ENCODE measurements around the gene TFAP2E.

The TFAP2E gene

GRCh38 chr1:35573198-35574124 is at the start of gene TFAP2E:
Gene TFAP2E, plus strand, starts transcription at chr1:35573314. Its CDS starts 264 bp downstream, at chr1:35573578.
- no peak for DNase-seq

GRCh38 chr1:35524106-35524505 is 49.0 kb upstream of the TFAP2E start:
- DNase-seq = no peak

- DNase-seq = no peak
These were observed 42.9 kb upstream of the TFAP2E start for GRCh38 chr1:35530168-35530567.

GRCh38 chr1:35530946-35531345 is 42.2 kb upstream of the TFAP2E start:
- no peak for DNase-seq

- DNase-seq = no peak
These were observed 41.7 kb upstream of the TFAP2E start for GRCh38 chr1:35531368-35531767.

- DNase-seq = no peak
These were observed 40.5 kb upstream of the TFAP2E start for GRCh38 chr1:35532497-35533223.

GRCh38 chr1:35533586-35533985 is 39.5 kb upstream of the TFAP2E start:
- no peak for DNase-seq

GRCh38 chr1:35535243-35535642 is 37.9 kb upstream of the TFAP2E start:
- DNase-seq = no peak

GRCh38 chr1:35536556-35537162 is 36.5 kb upstream of the TFAP2E start:
- DNase-seq = no peak

GRCh38 chr1:35537806-35538205 is 35.3 kb upstream of the TFAP2E start:
- DNase-seq = no peak

GRCh38 chr1:35539073-35539823 is 33.9 kb upstream of the TFAP2E start:
- DNase-seq = peak; percentile 30

GRCh38 chr1:35539824-35540261 is 33.3 kb upstream of the TFAP2E start:
- DNase-seq = peak; percentile 61

GRCh38 chr1:35544976-35545375 is 28.1 kb upstream of the TFAP2E start:
- peak; percentile 33 for DNase-seq

- no peak for DNase-seq
These were observed 26.5 kb upstream of the TFAP2E start for GRCh38 chr1:35546614-35547013.

- no peak for DNase-seq
These were observed 19.3 kb upstream of the TFAP2E start for GRCh38 chr1:35553851-35554250.

- no peak for DNase-seq
These were observed 18.6 kb upstream of the TFAP2E start for GRCh38 chr1:35554266-35555211.

- DNase-seq = peak; percentile 20
These were observed 17.9 kb upstream of the TFAP2E start for GRCh38 chr1:35555212-35555584.

- peak; percentile 82 for DNase-seq
These were observed 17.3 kb upstream of the TFAP2E start for GRCh38 chr1:35555601-35556477.

GRCh38 chr1:35556484-35557117 is 16.5 kb upstream of the TFAP2E start:
- DNase-seq = no peak

- DNase-seq = peak; percentile 80
These were observed 15.9 kb upstream of the TFAP2E start, which contains the start of gene KIAA0319L for GRCh38 chr1:35557118-35557610. Gene KIAA0319L, minus strand, starts transcription at chr1:35557403. Its CDS starts 2,912 bp downstream, at chr1:35554491.
